Measurements from ENCODE around the gene BLTP1. TPM values are rescaled to one million over a fixed set of nuclear protein-coding genes. Genes with fewer than 3 reads are reported as not detected.

The BLTP1 gene
- total RNA-seq, 1 donor from 2014 or later, result 39.6 TPM

GRCh38 chr4:122163767-122164166, 11.6 kb downstream of the BLTP1 start:
- H3K27me3 Mint-ChIP-seq (ENCODE audit: low read depth), result no peaks in the 10 kb centered on the region
- no peak for TF ChIP-seq CTCF (IDR thresholded peaks at IDR 0.05)
- H3K9me3 Mint-ChIP-seq (ENCODE audit: low read depth), result no peaks in the 10 kb centered on the region
- no peaks in the 10 kb centered on the region for H3K36me3 Mint-ChIP-seq (ENCODE audit: low read depth)
- peaks cover 37% of the 10 kb centered on the region for H3K4me1 Mint-ChIP-seq (ENCODE audit: low read depth)
- no peak overlapping the region for H3K4me3 Mint-ChIP-seq (ENCODE audit: unreplicated experiment)
- DNase-seq (ENCODE audit: low spot score), result no peak
- no peak overlapping the region for H3K27ac Mint-ChIP-seq (ENCODE audit: unreplicated experiment)

GRCh38 chr4:122167369-122167768, 15.2 kb downstream of the BLTP1 start:
- no peak overlapping the region for H3K4me3 Mint-ChIP-seq (ENCODE audit: unreplicated experiment)
- H3K9me3 Mint-ChIP-seq (ENCODE audit: low read depth), result no peaks in the 10 kb centered on the region

GRCh38 chr4:122170775-122171174, 18.6 kb downstream of the BLTP1 start:
- Mint-ChIP-seq H3K36me3 (ENCODE audit: low read depth) (peaks cover 2% of the 10 kb centered on the region), H3K4me3 (ENCODE audit: unreplicated experiment) (no peak overlapping the region), H3K27me3 (ENCODE audit: low read depth) (no peaks in the 10 kb centered on the region), H3K4me1 (ENCODE audit: low read depth) (peaks cover 6% of the 10 kb centered on the region), H3K27ac (ENCODE audit: unreplicated experiment) (no peak overlapping the region), H3K9me3 (ENCODE audit: low read depth) (no peaks in the 10 kb centered on the region)
- TF ChIP-seq CTCF (IDR thresholded peaks at IDR 0.05), result no peak
- DNase-seq (ENCODE audit: low spot score), result no peak

More at GRCh38 chr4:122167369-122167768, 15.2 kb downstream of the BLTP1 start:
- peaks cover 22% of the 10 kb centered on the region for H3K4me1 Mint-ChIP-seq (ENCODE audit: low read depth)
- no peak overlapping the region for H3K27ac Mint-ChIP-seq (ENCODE audit: unreplicated experiment)
- no peaks in the 10 kb centered on the region for H3K27me3 Mint-ChIP-seq (ENCODE audit: low read depth)
- no peak for DNase-seq (ENCODE audit: low spot score)
- TF ChIP-seq CTCF (IDR thresholded peaks at IDR 0.05), result no peak
- H3K36me3 Mint-ChIP-seq (ENCODE audit: low read depth), result no peaks in the 10 kb centered on the region

GRCh38 chr4:122171323-122171722, 19.2 kb downstream of the BLTP1 start:
- Mint-ChIP-seq H3K36me3 (ENCODE audit: low read depth) (peaks cover 2% of the 10 kb centered on the region), H3K4me1 (ENCODE audit: low read depth) (peaks cover 6% of the 10 kb centered on the region), H3K9me3 (ENCODE audit: low read depth) (no peaks in the 10 kb centered on the region), H3K27ac (ENCODE audit: unreplicated experiment) (no peak overlapping the region), H3K27me3 (ENCODE audit: low read depth) (no peaks in the 10 kb centered on the region), H3K4me3 (ENCODE audit: unreplicated experiment) (no peak overlapping the region)
- no peak for TF ChIP-seq CTCF (IDR thresholded peaks at IDR 0.05)
- no peak for DNase-seq (ENCODE audit: low spot score)

GRCh38 chr4:122172266-122172665, 20.1 kb downstream of the BLTP1 start:
- TF ChIP-seq CTCF (IDR thresholded peaks at IDR 0.05), result no peak
- no peak overlapping the region for H3K27ac Mint-ChIP-seq (ENCODE audit: unreplicated experiment)
- DNase-seq (ENCODE audit: low spot score), result no peak
- H3K9me3 Mint-ChIP-seq (ENCODE audit: low read depth), result no peaks in the 10 kb centered on the region
- H3K27me3 Mint-ChIP-seq (ENCODE audit: low read depth), result no peaks in the 10 kb centered on the region
- peaks cover 8% of the 10 kb centered on the region for H3K36me3 Mint-ChIP-seq (ENCODE audit: low read depth)
- peaks cover 6% of the 10 kb centered on the region for H3K4me1 Mint-ChIP-seq (ENCODE audit: low read depth)
- H3K4me3 Mint-ChIP-seq (ENCODE audit: unreplicated experiment), result no peak overlapping the region
